ENCODE measurements around the gene NOTCH2NLA. TPM values are rescaled to one million over a fixed set of nuclear protein-coding genes. Genes with fewer than 3 reads are reported as not detected.

NOTCH2NLA gene
- total RNA-seq, 1 donor from 2014 or later, result 46.5 TPM

Other genes with a start within 250 kb of the NOTCH2NLA start
- 157 and 217 TPM in 2 replicates for gene TXNIP, start 232.4 kb downstream of the NOTCH2NLA start, total RNA-seq
- not detected in 2 replicates for gene HJV, start 207.3 kb downstream of the NOTCH2NLA start, total RNA-seq
- gene NBPF10, start 84.2 kb downstream of the NOTCH2NLA start, total RNA-seq, result 3.3 and 3.4 TPM in 2 replicates